Tibial artery (tissue), 4 donors: ENCODE measurements around the gene DLG4.
A peak's percentile ranks its signal among the peaks of the same experiment; 100 is the strongest.

Experiments
- DNase-seq, 2 donors: peaks; one replicate each; pipeline ENCODE4 v3.0.0-alpha.2; 2019
- H3K27ac ChIP-seq, 2 donors: fragments of 200-600 bp; sonication (generic) in 1 of 2; 1 replicate in 1 of 2; 2 replicates in 1 of 2; pipeline ENCODE4 v1.5.1; 2018 to 2019; ENCODE audit warnings: mild to moderate bottlenecking in 1 of 2
- H3K27me3 ChIP-seq, 2 donors: fragments of 200-600 bp; sonication (generic) in 1 of 2; one replicate each; pipeline versions ENCODE4 v1.5.1 to v1.6.0; 2016 to 2019
- H3K36me3 ChIP-seq, 3 donors: fragments of 200-600 bp; sonication (generic) in 2 of 3; one replicate each; pipeline ENCODE4 v1.5.1; 2016 to 2019; ENCODE audit warnings: mild to moderate bottlenecking in 2 of 3
- H3K4me1 ChIP-seq, 4 donors: fragments of 200-600 bp; sonication (generic) in 2 of 4; 1 replicate in 3 of 4; 2 replicates in 1 of 4; pipeline ENCODE4 v1.5.1; 2016 to 2019
- H3K4me3 ChIP-seq, 2 donors: fragments of 200-600 bp; sonication (generic) in 1 of 2; 1 replicate in 1 of 2; 2 replicates in 1 of 2; pipeline ENCODE4 v1.5.1; 2018 to 2019; ENCODE audit warnings: mild to moderate bottlenecking in 2 of 2
- H3K9me3 ChIP-seq, 3 donors: fragments of 200-600 bp; sonication (generic) in 1 of 3; one replicate each; pipeline ENCODE4 v1.5.1; 2016 to 2019
- intact Hi-C: fragments of 100-400 bp; cut with DNase I; formaldehyde crosslinking; loops from one replicate; pipeline ENCODE4 v1.15.0; 2023; ENCODE audit warnings: low total_unique reads
- TF ChIP-seq, protein P1 (sequence below), 2 experiments: fragments of 200-600 bp in 1 of 2; fragments of 450-650 bp in 1 of 2; IDR thresholded peaks; one replicate each; pipeline ENCODE4 v1.5.1; 2017 to 2019; ENCODE audit warnings: antibody characterized with exemption in 2 of 2, mild to moderate bottlenecking in 1 of 2, moderate library complexity in 1 of 2

DLG4 gene

DNA sequence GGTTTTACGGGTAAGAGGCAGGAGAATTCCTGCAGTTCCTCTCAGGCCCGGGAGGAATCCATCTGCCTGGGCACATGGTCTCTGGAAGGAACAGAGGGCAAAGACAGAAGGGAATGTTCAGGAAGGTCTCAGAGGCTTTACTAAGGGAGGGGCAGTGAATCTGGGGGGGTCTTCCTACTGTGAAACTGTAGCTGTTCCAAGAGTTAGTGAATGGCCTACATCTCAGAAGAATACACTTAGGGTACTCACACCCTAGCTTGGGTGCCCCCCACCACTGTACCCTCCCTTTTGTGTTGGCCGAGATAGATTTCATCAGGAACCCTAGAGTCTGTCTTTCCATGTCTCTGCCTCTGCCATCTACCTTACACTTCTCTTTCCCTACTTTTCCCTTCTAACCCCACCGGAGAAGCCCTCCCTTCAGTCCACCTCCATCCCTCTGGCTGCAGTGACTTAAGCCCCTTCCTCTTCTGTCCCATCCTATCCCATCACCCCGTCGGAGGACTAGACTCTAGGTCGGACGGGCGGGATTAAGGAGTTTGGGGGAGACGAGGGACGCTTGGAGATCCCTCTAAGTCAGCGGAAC, 316 bp downstream of the DLG4 start:
- intact Hi-C loops, result no loop called here
- no peak for DNase-seq
- TF ChIP-seq, protein P1, sequence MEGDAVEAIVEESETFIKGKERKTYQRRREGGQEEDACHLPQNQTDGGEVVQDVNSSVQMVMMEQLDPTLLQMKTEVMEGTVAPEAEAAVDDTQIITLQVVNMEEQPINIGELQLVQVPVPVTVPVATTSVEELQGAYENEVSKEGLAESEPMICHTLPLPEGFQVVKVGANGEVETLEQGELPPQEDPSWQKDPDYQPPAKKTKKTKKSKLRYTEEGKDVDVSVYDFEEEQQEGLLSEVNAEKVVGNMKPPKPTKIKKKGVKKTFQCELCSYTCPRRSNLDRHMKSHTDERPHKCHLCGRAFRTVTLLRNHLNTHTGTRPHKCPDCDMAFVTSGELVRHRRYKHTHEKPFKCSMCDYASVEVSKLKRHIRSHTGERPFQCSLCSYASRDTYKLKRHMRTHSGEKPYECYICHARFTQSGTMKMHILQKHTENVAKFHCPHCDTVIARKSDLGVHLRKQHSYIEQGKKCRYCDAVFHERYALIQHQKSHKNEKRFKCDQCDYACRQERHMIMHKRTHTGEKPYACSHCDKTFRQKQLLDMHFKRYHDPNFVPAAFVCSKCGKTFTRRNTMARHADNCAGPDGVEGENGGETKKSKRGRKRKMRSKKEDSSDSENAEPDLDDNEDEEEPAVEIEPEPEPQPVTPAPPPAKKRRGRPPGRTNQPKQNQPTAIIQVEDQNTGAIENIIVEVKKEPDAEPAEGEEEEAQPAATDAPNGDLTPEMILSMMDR (IDR thresholded peaks at IDR 0.05), result no peak

DNA sequence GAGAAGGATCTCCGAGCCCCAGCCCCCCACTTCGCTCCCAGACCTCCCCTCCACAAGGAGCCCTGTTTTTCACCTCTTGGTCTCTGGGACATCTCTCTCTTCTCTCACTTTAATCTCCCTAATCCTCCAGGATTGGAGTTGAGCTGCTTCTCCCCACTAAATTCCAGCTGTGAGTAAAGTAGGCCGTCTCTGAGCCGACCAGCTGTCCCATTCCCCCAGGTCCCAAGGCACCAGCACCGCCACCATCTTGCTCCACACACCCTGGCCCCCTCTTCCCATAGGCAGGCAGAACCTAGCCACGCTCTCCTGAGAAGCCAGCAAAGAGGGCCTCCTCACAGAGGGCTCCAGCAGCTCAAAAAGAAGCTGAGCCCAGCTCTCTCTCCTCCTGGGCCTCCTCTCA, 878 bp downstream of the DLG4 start:
- peaks cover 0 to 13% of the 10 kb centered on the region in 2 donors for H3K27me3 ChIP-seq
- H3K36me3 ChIP-seq, result peaks cover 3 to 29% (median 15%) of the 10 kb centered on the region in 3 donors
- DNase-seq, result no peak
- H3K4me3 ChIP-seq, result no peak overlapping the region
- intact Hi-C loops, result no loop called here
- no peaks in the 10 kb centered on the region for H3K9me3 ChIP-seq
- peaks cover 0 to 71% (median 54%) of the 10 kb centered on the region in 4 donors for H3K4me1 ChIP-seq
- peak overlapping the region in 1 of 2 donors; percentile 92 for H3K27ac ChIP-seq
- TF ChIP-seq, protein P1 (IDR thresholded peaks at IDR 0.05), result no peak

More for the DNA sequence above, 316 bp downstream of the DLG4 start:
- Histone ChIP-seq H3K4me1 (peaks cover 0 to 66% (median 50%) of the 10 kb centered on the region in 4 donors), H3K36me3 (peaks cover 9 to 34% (median 21%) of the 10 kb centered on the region in 3 donors), H3K27me3 (peaks cover 0 to 13% of the 10 kb centered on the region in 2 donors), H3K9me3 (no peaks in the 10 kb centered on the region), H3K4me3 (peak overlapping the region; percentile 75 to 99), H3K27ac (peak overlapping the region; percentile 92 to 98)

DNA sequence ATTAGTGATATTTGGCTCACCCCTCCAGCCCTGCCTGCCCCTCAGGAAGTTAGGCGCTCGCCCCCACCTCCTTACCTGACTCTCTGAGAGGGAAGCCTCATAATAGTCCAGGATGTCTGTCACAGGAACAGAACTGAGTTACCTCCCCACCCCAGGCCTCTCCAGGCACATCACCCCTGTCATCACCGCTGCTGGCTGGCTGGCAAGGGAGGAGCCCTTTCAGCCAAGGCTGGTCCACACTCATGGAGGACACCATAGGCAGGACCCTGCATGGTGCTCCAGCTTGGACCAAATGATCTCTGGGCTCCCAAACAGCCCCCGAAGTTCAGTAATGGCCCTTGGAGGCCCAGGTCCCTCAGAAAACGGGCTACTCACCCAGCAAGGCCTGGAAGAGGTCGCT, 1.5 kb downstream of the DLG4 start:
- Histone ChIP-seq H3K4me3 (peak overlapping the region in 1 of 2 donors; percentile 49), H3K27me3 (peaks cover 0 to 13% of the 10 kb centered on the region in 2 donors), H3K36me3 (peaks cover 0 to 23% (median 9%) of the 10 kb centered on the region in 3 donors), H3K9me3 (no peaks in the 10 kb centered on the region), H3K4me1 (peaks cover 0 to 73% (median 56%) of the 10 kb centered on the region in 4 donors), H3K27ac (peak overlapping the region; percentile 61 to 69)
- intact Hi-C loops, result no loop called here
- DNase-seq, result no peak
- TF ChIP-seq, protein P1 (IDR thresholded peaks at IDR 0.05), result no peak

DNA sequence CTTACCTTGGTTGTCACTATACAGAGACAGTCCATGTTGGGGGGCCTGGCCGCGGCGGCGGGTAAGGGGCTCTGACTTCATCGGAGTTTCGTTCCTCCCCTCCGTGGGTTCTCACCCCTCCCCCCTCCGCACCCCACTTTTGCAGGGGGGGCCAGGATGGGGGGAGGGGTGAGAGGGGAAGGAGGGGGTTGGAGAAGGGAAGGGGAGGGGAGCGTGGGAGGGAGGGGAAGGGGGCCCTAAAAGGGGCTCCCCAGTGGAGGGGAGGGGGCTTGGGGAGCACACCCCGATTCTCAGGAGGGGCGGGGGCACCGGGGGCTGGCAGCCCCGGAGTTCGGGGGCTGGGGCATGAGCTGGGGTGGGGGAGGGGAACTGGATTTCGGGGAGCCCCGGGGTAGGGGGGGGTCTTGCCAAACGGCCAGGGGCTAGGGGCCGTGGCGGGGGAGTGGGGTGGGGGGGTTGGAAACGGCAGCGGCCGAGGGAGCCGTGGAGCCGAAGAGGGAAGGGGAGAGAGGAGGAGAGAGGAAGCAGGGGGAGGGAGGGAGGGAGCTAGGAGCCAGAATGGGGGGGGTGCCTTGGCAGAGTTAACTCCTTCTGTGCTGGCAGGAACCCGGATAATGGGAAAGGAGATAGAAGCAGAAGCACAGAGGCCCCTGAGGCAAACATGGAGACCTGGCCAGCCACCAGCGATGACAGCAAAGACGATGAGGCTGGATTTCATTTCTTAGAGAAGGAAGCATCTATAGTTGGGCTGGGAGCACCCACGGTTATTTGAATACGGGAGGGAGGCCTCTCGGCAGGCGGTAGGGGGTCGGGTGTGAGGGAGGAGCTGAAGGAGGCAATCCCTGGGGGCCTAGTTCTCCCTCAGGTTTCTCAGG, 2.3 kb downstream of the DLG4 start:
- TF ChIP-seq, protein P1 (IDR thresholded peaks at IDR 0.05), result no peak
- Histone ChIP-seq H3K27ac (peak overlapping the region; percentile 61 to 69), H3K9me3 (no peaks in the 10 kb centered on the region), H3K4me1 (peaks cover 0 to 73% (median 55%) of the 10 kb centered on the region in 4 donors), H3K36me3 (peaks cover 0 to 14% (median 1%) of the 10 kb centered on the region in 3 donors), H3K4me3 (peak overlapping the region; percentile 44 to 49), H3K27me3 (peaks cover 0 to 14% of the 10 kb centered on the region in 2 donors)
- no peak for DNase-seq
- intact Hi-C loops, result no loop called here

DNA sequence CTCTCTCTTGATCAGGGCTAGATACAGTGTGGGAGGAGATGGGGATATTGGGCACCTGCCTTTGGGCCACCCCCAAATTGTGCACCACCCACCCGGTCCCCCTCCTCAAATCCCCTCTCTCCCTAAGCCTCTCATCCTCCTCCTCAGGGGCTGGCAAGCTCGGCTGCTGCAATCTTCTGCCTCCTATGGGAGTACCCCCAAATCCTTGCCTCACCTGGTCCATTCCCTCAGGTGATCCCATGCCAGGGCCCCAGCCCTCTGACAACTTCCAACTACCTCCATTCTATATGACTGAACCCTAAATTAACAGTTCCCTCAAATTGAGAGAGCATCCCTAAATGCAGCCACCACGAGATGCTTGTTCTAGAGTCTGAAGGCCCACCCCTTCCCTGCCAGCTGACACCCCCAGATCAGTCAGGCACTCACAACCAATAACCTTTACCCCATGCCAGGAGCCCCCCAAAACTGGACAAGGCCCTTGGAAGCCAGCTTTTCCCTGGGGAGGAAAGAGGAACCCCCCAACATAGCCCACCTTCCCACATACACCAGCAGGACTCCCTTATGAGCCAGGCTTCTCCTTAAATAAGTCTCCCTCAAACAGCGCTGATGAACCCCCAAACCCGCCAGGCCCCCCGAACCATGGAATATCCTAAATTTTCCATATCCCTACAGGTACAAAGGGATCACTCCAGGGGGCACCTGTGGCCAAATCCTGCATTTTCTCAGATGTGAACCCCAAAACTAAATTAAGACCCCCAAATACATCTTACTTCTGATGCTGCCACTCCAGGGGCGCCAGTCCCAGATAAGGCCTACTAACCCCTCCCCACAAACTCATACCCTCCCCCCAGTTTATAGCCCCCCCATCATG, 3.2 kb downstream of the DLG4 start:
- Histone ChIP-seq H3K27ac (peak overlapping the region; percentile 64 to 69), H3K4me3 (peak overlapping the region; percentile 44 to 49), H3K9me3 (no peaks in the 10 kb centered on the region), H3K36me3 (peaks cover 0 to 6% (median 0%) of the 10 kb centered on the region in 3 donors), H3K4me1 (peaks cover 0 to 69% (median 50%) of the 10 kb centered on the region in 4 donors), H3K27me3 (peaks cover 0 to 22% of the 10 kb centered on the region in 2 donors)
- TF ChIP-seq, protein P1 (IDR thresholded peaks at IDR 0.05), result no peak
- DNase-seq, result no peak
- intact Hi-C loops, result no loop called here
